ENCODE data around the gene AP2A2. TPM values are rescaled to one million over a fixed set of nuclear protein-coding genes. Genes with fewer than 3 reads are reported as not detected.
"Not testable (repeated sequence)": the region's sequence is repeated elsewhere in the genome, so short reads cannot be mapped to it uniquely, and the experiment has no call there.

The AP2A2 gene
- total RNA-seq, 1 experiment from 2014 or later, result 62.0 TPM

DNA sequence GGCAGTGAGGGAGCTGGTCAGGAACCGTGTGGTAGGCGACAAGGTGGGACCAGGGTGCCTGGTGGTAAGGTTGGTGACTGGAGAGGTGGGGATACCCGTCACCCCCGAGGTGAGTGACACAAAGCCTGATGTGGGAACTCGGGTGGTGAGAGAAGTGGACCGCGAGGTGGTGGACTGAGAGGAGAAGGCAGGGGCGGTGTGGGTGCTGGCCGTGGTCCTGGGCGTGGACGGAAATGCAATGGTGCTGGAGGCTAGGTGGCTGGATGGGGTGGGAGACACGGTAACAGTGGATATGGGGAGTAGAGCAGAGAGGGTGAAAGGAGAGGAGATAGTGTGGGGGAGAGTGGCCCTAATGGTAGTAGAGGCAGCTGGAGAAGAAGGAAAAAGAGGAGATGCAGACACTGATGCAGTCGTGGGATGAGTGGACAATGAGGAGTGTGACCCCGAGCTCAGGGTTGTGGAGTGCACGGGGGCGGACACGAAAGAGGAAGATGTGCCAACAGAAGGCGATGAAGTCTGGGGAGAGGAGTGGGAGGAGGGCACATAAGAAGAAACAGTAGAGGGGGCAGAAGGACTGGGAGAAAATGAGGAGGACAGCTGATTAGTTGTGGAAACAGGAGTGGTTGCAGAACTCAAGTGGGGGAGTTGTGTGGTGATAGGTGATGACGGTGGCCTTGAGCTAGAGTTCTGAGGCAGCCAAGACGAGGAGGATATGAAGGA, 90.3 kb downstream of the AP2A2 start:
- no peak overlapping the region for H3K4me3 ChIP-seq (ENCODE audit: low read depth, low read length, poor library complexity, severe bottlenecking)
- DNase-seq (ENCODE audit: low spot score), result no peak
- POLR2A ChIA-PET (ENCODE audit: low non-redundant PET), result no interaction called here
- TF ChIP-seq EZH2 (IDR thresholded peaks at IDR 0.05; ENCODE audit: borderline replicate concordance, low read depth, low read length, poor library complexity, severe bottlenecking) (no peak), CTCF (conservative IDR thresholded peaks at IDR 0.05; ENCODE audit: low read depth, low read length) (no peak)
- H3K36me3 ChIP-seq (ENCODE audit: insufficient read depth, low read length, poor library complexity, severe bottlenecking), result peaks cover 1% of the 10 kb centered on the region
- intact Hi-C loops (cut with micrococcal nuclease; ENCODE audit: unreplicated experiment), result no loop called here
- BruUV-seq (replicated peaks), result no TSS peak
- H3K4me1 ChIP-seq (ENCODE audit: insufficient read depth, low read length, poor library complexity, severe bottlenecking), result no peaks in the 10 kb centered on the region
- CTCF ChIA-PET, result no interaction called here
- no peak overlapping the region for H3K27ac ChIP-seq (ENCODE audit: low read depth, low read length, poor library complexity, severe bottlenecking)
- H3K9me3 ChIP-seq (ENCODE audit: low read depth, low read length, poor library complexity, severe bottlenecking), result no peaks in the 10 kb centered on the region
- H3K27me3 ChIP-seq (replicated peaks; ENCODE audit: insufficient read depth, low read depth, low read length, poor library complexity), result no peaks in the 10 kb centered on the region

DNA sequence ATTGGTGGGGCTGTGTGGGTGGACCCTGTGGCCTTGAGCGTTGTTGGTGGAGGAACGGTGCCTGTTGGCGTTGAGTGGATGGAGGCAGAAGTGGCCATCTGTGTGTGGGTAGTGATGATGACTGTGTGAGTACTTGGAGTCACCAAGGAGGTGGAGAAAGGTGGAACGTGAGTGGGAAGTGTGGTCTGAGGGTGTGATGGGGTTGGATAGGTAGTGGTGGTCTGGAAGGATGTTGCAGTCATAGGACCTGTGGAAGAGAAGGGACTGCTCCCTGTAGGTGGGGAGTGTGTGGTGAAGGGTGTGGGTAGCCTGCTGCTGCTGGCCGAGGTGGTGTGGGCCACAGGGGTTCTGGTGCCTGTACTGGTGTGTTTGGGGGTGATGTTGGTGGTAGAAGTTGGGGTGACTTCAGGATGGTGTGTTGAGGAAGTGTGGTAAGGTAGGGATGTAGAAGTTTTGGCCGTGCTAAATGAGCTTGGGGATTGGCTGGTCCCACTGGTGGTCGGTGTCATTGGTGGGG, 91.0 kb downstream of the AP2A2 start:
- DNase-seq (ENCODE audit: low spot score); H3K27me3 ChIP-seq (replicated peaks; ENCODE audit: insufficient read depth, low read depth, low read length, poor library complexity); H3K9me3 ChIP-seq (ENCODE audit: low read depth, low read length, poor library complexity, severe bottlenecking); CTCF ChIA-PET; H3K36me3 ChIP-seq (ENCODE audit: insufficient read depth, low read length, poor library complexity, severe bottlenecking); H3K4me1 ChIP-seq (ENCODE audit: insufficient read depth, low read length, poor library complexity, severe bottlenecking); intact Hi-C loops (cut with micrococcal nuclease; ENCODE audit: unreplicated experiment); H3K27ac ChIP-seq (ENCODE audit: low read depth, low read length, poor library complexity, severe bottlenecking); POLR2A ChIA-PET (ENCODE audit: low non-redundant PET); BruUV-seq (replicated peaks); H3K4me3 ChIP-seq (ENCODE audit: low read depth, low read length, poor library complexity, severe bottlenecking): not testable (repeated sequence)

- H3K9me3 ChIP-seq (ENCODE audit: low read depth, low read length, poor library complexity, severe bottlenecking), result no peaks in the 10 kb centered on the region
- H3K36me3 ChIP-seq (ENCODE audit: insufficient read depth, low read length, poor library complexity, severe bottlenecking), result no peaks in the 10 kb centered on the region
- H3K4me1 ChIP-seq (ENCODE audit: insufficient read depth, low read length, poor library complexity, severe bottlenecking), result no peaks in the 10 kb centered on the region
- CTCF ChIA-PET, result no interaction called here
- TF ChIP-seq EZH2 (IDR thresholded peaks at IDR 0.05; ENCODE audit: borderline replicate concordance, low read depth, low read length, poor library complexity, severe bottlenecking) (no peak), CTCF (conservative IDR thresholded peaks at IDR 0.05; ENCODE audit: low read depth, low read length) (no peak)
- POLR2A ChIA-PET (ENCODE audit: low non-redundant PET), result no interaction called here
- H3K4me3 ChIP-seq (ENCODE audit: low read depth, low read length, poor library complexity, severe bottlenecking), result no peak overlapping the region
- H3K27me3 ChIP-seq (replicated peaks; ENCODE audit: insufficient read depth, low read depth, low read length, poor library complexity), result no peaks in the 10 kb centered on the region
- no TSS peak for BruUV-seq (replicated peaks)
- DNase-seq (ENCODE audit: low spot score), result no peak
- no peak overlapping the region for H3K27ac ChIP-seq (ENCODE audit: low read depth, low read length, poor library complexity, severe bottlenecking)
- intact Hi-C loops (cut with micrococcal nuclease; ENCODE audit: unreplicated experiment), result no loop called here
Observed at GRCh38 chr11:1017269-1018005, 91.8 kb downstream of the AP2A2 start.
